Inferior parietal cortex (tissue), 1 donor: ENCODE measurements around the gene DCLK1.

Experiments
- DNase-seq: peaks from one replicate; pipeline ENCODE4 v3.0.0-alpha.2; 2016; ENCODE audit errors: extremely low spot score

Gene DCLK1

GRCh38 chr13:35761440-35762252 lies 369.5 kb downstream of the DCLK1 start:
- DNase-seq, result no peak

- no peak for DNase-seq
Measured at GRCh38 chr13:35760735-35761281, 370.4 kb downstream of the DCLK1 start.

- no peak for DNase-seq
Measured at GRCh38 chr13:35747594-35747993, 383.6 kb downstream of the DCLK1 start.

- DNase-seq, result no peak
Measured at GRCh38 chr13:35744566-35745178, 386.5 kb downstream of the DCLK1 start.

- DNase-seq, result no peak
Measured at GRCh38 chr13:35744144-35744543, 387.0 kb downstream of the DCLK1 start.

- DNase-seq, result no peak
Measured at GRCh38 chr13:35743165-35743564, 388.0 kb downstream of the DCLK1 start.

- DNase-seq, result no peak
Measured at GRCh38 chr13:35741657-35742056, 389.5 kb downstream of the DCLK1 start.

GRCh38 chr13:35736876-35737275 lies 394.3 kb downstream of the DCLK1 start:
- no peak for DNase-seq

- DNase-seq, result no peak
Measured at GRCh38 chr13:35733827-35734226, 397.4 kb downstream of the DCLK1 start.

- no peak for DNase-seq
Measured at GRCh38 chr13:35732565-35732964, 398.6 kb downstream of the DCLK1 start.

GRCh38 chr13:35731471-35731870 lies 399.7 kb downstream of the DCLK1 start:
- no peak for DNase-seq

GRCh38 chr13:35729926-35730627 lies 401.1 kb downstream of the DCLK1 start:
- no peak for DNase-seq

- DNase-seq, result no peak
Measured at GRCh38 chr13:35727881-35728280, 403.3 kb downstream of the DCLK1 start.

GRCh38 chr13:35724446-35724845 lies 406.7 kb downstream of the DCLK1 start:
- no peak for DNase-seq

- no peak for DNase-seq
Measured at GRCh38 chr13:35723821-35724220, 407.4 kb downstream of the DCLK1 start.

- no peak for DNase-seq
Measured at GRCh38 chr13:35723053-35723461, 408.1 kb downstream of the DCLK1 start.

- DNase-seq, result no peak
Measured at GRCh38 chr13:35722458-35723052, 408.6 kb downstream of the DCLK1 start.

- DNase-seq, result peak; percentile 76
Measured at GRCh38 chr13:35720690-35721554, 410.3 kb downstream of the DCLK1 start.

- DNase-seq, result no peak
Measured at GRCh38 chr13:35720290-35720689, 410.9 kb downstream of the DCLK1 start.
